OCI-LY7 (cell line): ENCODE data around the gene SUPT4H1. TPM values are rescaled to one million over a fixed set of nuclear protein-coding genes. Genes with fewer than 3 reads are reported as not detected.
A peak's percentile ranks its signal among the peaks of the same experiment; 100 is the strongest.

ENCODE experiments used
- BruUV-seq: library from RNA; stranded (reverse); fragments of 400-500 nt; replicated peaks from 2 replicates; lab custom pipeline; 2021; lab: Mats Ljungman, UMichigan
- CTCF ChIA-PET: fragments of 300-600 bp; sonication (Branson Sonifier 250); formaldehyde crosslinking; loops from one replicate; lab custom pipeline; 2022; ENCODE audit warnings: antibody characterized with exemption; ENCODE audit not compliant: unreplicated experiment; lab: Charles Lee
- POLR2A ChIA-PET: fragments of 300-600 bp; sonication (Branson Sonifier 250); formaldehyde crosslinking; loops from one replicate; lab custom pipeline; 2022; ENCODE audit warnings: antibody characterized with exemption; lab: Charles Lee
- DNase-seq: peaks from one replicate; pipeline ENCODE4 v3.0.0-alpha.2; 2015; ENCODE audit warnings: low spot score
- H2AFZ ChIP-seq: fragments of 200-600 bp; sonication (generic), shearing (Covaris generic); 2 replicates; pipeline ENCODE4 v1.6.1; 2014; ENCODE audit warnings: mild to moderate bottlenecking, antibody characterized with exemption, low read length, moderate library complexity
- H3K27ac ChIP-seq: fragments of 200-600 bp; sonication (generic); 2 replicates; pipeline ENCODE4 v1.5.1; 2014; ENCODE audit warnings: mixed run types, low read depth, mild to moderate bottlenecking, moderate library complexity, low read length, inconsistent platforms; ENCODE audit not compliant: poor library complexity, severe bottlenecking
- H3K36me3 ChIP-seq: fragments of 200-600 bp; sonication (generic); 2 replicates; pipeline ENCODE4 v1.6.1; 2014; ENCODE audit warnings: mild to moderate bottlenecking, antibody characterized with exemption, low read length, moderate library complexity, mixed read lengths; ENCODE audit not compliant: insufficient read depth
- H3K4me1 ChIP-seq: fragments of 200-600 bp; sonication (generic); 2 replicates; pipeline ENCODE4 v1.5.1; 2014; ENCODE audit warnings: mild to moderate bottlenecking, low read length; ENCODE audit not compliant: insufficient read depth, poor library complexity, severe bottlenecking
- H3K4me2 ChIP-seq: fragments of 200-600 bp; sonication (generic); 2 replicates; pipeline ENCODE4 v1.6.1; 2014; ENCODE audit warnings: mild to moderate bottlenecking, low read length
- H3K4me3 ChIP-seq: fragments of 200-600 bp; sonication (generic); 2 replicates; pipeline ENCODE4 v1.5.1; 2014; ENCODE audit warnings: mild to moderate bottlenecking, low read depth, low read length; ENCODE audit not compliant: poor library complexity, severe bottlenecking
- H3K79me2 ChIP-seq: fragments of 200-600 bp; sonication (generic); 2 replicates; pipeline ENCODE4 v1.6.1; 2016; ENCODE audit warnings: low read depth, mild to moderate bottlenecking, low read length, moderate library complexity, mixed read lengths; ENCODE audit not compliant: insufficient read depth
- H3K9me2 ChIP-seq: fragments of 200-600 bp; sonication (generic); 2 replicates; pipeline ENCODE4 v1.6.1; 2016; ENCODE audit warnings: mild to moderate bottlenecking, low read length, mixed read lengths; ENCODE audit not compliant: insufficient read depth
- H3K9me3 ChIP-seq: fragments of 200-600 bp; sonication (generic); 2 replicates; pipeline ENCODE4 v1.6.1; 2014; ENCODE audit warnings: mild to moderate bottlenecking, mixed run types, low read length, mixed read lengths
- H4K20me1 ChIP-seq: fragments of 200-600 bp; sonication (generic); 2 replicates; pipeline ENCODE4 v1.6.1; 2014; ENCODE audit warnings: mild to moderate bottlenecking, antibody characterized with exemption, low read length, moderate library complexity, mixed read lengths; ENCODE audit not compliant: insufficient read depth
- CTCF ChIP-seq: fragments of 200-600 bp; sonication (generic); conservative IDR thresholded peaks from 2 replicates; pipeline ENCODE4 v1.5.1; 2014; ENCODE audit warnings: mild to moderate bottlenecking, antibody characterized with exemption, low read length, moderate library complexity, mixed read lengths
- EZH2phosphoT487 ChIP-seq: fragments of 200-600 bp; sonication (generic); IDR thresholded peaks from 2 replicates; pipeline ENCODE4 v1.6.1; 2018; ENCODE audit warnings: low read depth, borderline replicate concordance, mild to moderate bottlenecking, mixed run types, antibody characterized with exemption, low read length, moderate library complexity, mixed read lengths
- intact Hi-C: fragments of 100-400 bp; cut with micrococcal nuclease; formaldehyde crosslinking; loops from one replicate; pipeline ENCODE4 v1.10.0; 2022; ENCODE audit not compliant: unreplicated experiment
- total RNA-seq, 2 experiments: library from RNA; depleted of rRNA in 1 of 2; stranded (reverse); fragments of >200 nt in 1 of 2; shearing (Covaris generic) in 1 of 2; gene quantifications; 2 replicates each; pipeline ENCODE4 v1.2.3, GENCODE V29; 2014 to 2022

The SUPT4H1 gene
- total RNA-seq, 2 experiments from 2014 or later, result 56.5 to 65.5 TPM

- no peaks in the 10 kb centered on the region for H3K9me2 ChIP-seq
- H2AFZ ChIP-seq, result no peak overlapping the region
- no TSS peak for BruUV-seq
- DNase-seq, result peak; percentile 95
- peak overlapping the region; percentile 63 for H3K4me3 ChIP-seq
- H3K4me1 ChIP-seq, result peaks cover 80% of the 10 kb centered on the region
- POLR2A ChIA-PET, result interaction anchor here (0.6 to 9.1 kb wide), 17 partner anchors 8 to 337 kb away, joined by 3 to 179 read pairs (median 6); partner anchors contain the start of genes RNF43, SRSF1 and SUPT4H1
- TF ChIP-seq CTCF (no peak), EZH2phosphoT487 (no peak)
- H3K9me3 ChIP-seq, result no peaks in the 10 kb centered on the region
- CTCF ChIA-PET, result interaction anchor here (0.8 to 2.4 kb wide), 9 partner anchors 9 to 29 kb away, joined by 3 to 15 read pairs (median 6); no protein-coding TSS in a partner anchor
- peak overlapping the region; percentile 100 for H3K4me2 ChIP-seq
- intact Hi-C loops, result loop anchor here (1.0 to 5.0 kb wide), 5 partner anchors 11 to 173 kb away; partner anchors contain the start of gene TSPOAP1
- H3K36me3 ChIP-seq, result peaks cover 79% of the 10 kb centered on the region
- H3K79me2 ChIP-seq, result peaks cover 80% of the 10 kb centered on the region
- H3K27ac ChIP-seq, result peak overlapping the region; percentile 99
- H4K20me1 ChIP-seq, result peaks cover 3% of the 10 kb centered on the region; the same call in 1 of the 2 replicates
Observed at GRCh38 chr17:58344047-58344790, 7.8 kb downstream of the SUPT4H1 start.

DNA sequence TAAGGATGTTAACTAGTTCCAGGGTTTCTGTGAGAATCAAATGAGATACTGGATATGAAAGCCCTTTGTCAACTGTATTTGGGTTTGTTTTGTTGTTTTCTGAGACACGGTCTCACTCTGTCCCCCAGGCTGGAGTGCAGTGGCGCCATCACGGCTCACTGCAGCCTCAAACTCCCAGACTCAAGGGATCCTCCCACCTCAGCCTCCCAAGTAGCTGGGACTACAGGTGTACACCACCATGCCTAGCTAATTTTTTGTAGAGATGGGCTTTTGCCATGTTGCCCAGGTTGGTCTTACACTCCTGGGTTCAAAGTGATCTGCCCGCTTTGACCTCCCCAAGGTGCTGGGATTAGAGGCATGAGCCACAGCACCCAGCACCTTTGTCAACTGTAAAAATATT lies 8.9 kb downstream of the SUPT4H1 start:
- TF ChIP-seq EZH2phosphoT487, result no peak
- TF ChIP-seq CTCF, result no peak
- no TSS peak for BruUV-seq
- POLR2A ChIA-PET, result interaction anchor here (0.8 to 9.1 kb wide), 10 partner anchors 9 to 336 kb away, joined by 3 to 179 read pairs (median 9); partner anchors contain the start of genes RNF43, SRSF1, SUPT4H1 and TSPOAP1
- H3K4me3 ChIP-seq, result peak overlapping the region; percentile 63
- no peak for DNase-seq
- H3K4me1 ChIP-seq, result peaks cover 90% of the 10 kb centered on the region
- H3K9me3 ChIP-seq, result no peaks in the 10 kb centered on the region
- no peak overlapping the region for H2AFZ ChIP-seq
- CTCF ChIA-PET, result interaction anchor here (1.6 to 2.4 kb wide), 3 partner anchors 10 to 26 kb away, joined by 6 to 15 read pairs (median 12); no protein-coding TSS in a partner anchor
- H3K27ac ChIP-seq, result peak overlapping the region; percentile 99
- H3K9me2 ChIP-seq, result no peaks in the 10 kb centered on the region
- no peaks in the 10 kb centered on the region for H4K20me1 ChIP-seq
- H3K4me2 ChIP-seq, result peak overlapping the region; percentile 100
- peaks cover 76% of the 10 kb centered on the region for H3K79me2 ChIP-seq
- intact Hi-C loops, result loop anchor here (5.0 kb wide), 1 partner anchor 174 kb away; no protein-coding TSS in a partner anchor
- H3K36me3 ChIP-seq, result peaks cover 68% of the 10 kb centered on the region
